SK-N-SH (cell line): ENCODE measurements around the gene PER2. TPM values are rescaled to one million over a fixed set of nuclear protein-coding genes. Genes with fewer than 3 reads are reported as not detected.

Source experiments
- CTCF ChIA-PET: fragments of 300-600, 350-600 bp; formaldehyde crosslinking; extraction: SDS; loops from one replicate; lab custom pipeline; 2021; lab: Yijun Ruan, JAX
- POLR2A ChIA-PET: fragments of 350-600 bp; sonication (Branson Sonifier 250); formaldehyde crosslinking; extraction: SDS; loops from one replicate; lab custom pipeline; 2020; ENCODE audit warnings: antibody characterized with exemption, inconsistent platforms; lab: Yijun Ruan, JAX
- DNase-seq: peaks from one replicate; pipeline ENCODE4 v3.0.0; 2012
- H2AFZ ChIP-seq: fragments of 200-600 bp; sonication (generic); 2 replicates; pipeline ENCODE4 v1.8.1; 2016; ENCODE audit warnings: antibody characterized with exemption, mild to moderate bottlenecking, low read depth
- H3F3A ChIP-seq: fragments of 200-600 bp; sonication (generic); replicated peaks from 2 replicates; pipeline ENCODE3; 2016; ENCODE audit warnings: antibody characterized with exemption, mild to moderate bottlenecking; ENCODE audit not compliant: insufficient read depth
- H3K27ac ChIP-seq, 2 experiments: fragments of 200-500 bp in 1 of 2; fragments of 200-600 bp in 1 of 2; sonication (Bioruptor generic) in 1 of 2; sonication (generic), shearing (Covaris generic) in 1 of 2; 2 replicates each; pipeline versions ENCODE4 v1.5.1 to v1.6.1; 2014 to 2016; ENCODE audit warnings: low read depth in 2 of 2, inconsistent platforms in 1 of 2, low read length in 1 of 2, mild to moderate bottlenecking in 1 of 2, mixed read lengths in 1 of 2
- H3K27me3 ChIP-seq: fragments of 200-600 bp; sonication (generic), shearing (Covaris generic); 2 replicates; pipeline ENCODE4 v1.6.1; 2016; ENCODE audit warnings: mixed run types; ENCODE audit not compliant: insufficient read depth
- H3K36me3 ChIP-seq, 2 experiments: fragments of 200-500 bp in 1 of 2; fragments of 200-600 bp in 1 of 2; sonication (Bioruptor generic) in 1 of 2; sonication (generic) in 1 of 2; replicated peaks in 1 of 2; 2 replicates each; pipeline versions ENCODE3 to v1.5.1; 2014 to 2016; ENCODE audit warnings: low read length in 1 of 2, mild to moderate bottlenecking in 1 of 2; ENCODE audit not compliant: insufficient read depth in 2 of 2, control insufficient read depth in 1 of 2
- H3K4me1 ChIP-seq, 2 experiments: fragments of 200-500 bp in 1 of 2; fragments of 200-600 bp in 1 of 2; sonication (Bioruptor generic) in 1 of 2; sonication (generic), shearing (Covaris generic) in 1 of 2; 2 replicates each; pipeline versions ENCODE4 v1.5.1 to v1.6.1; 2014 to 2016; ENCODE audit warnings: low read depth in 1 of 2, low read length in 1 of 2, mixed run types in 1 of 2; ENCODE audit not compliant: insufficient read depth in 2 of 2, control insufficient read depth in 1 of 2
- H3K4me2 ChIP-seq: fragments of 200-600 bp; sonication (generic), shearing (Covaris generic); 2 replicates; pipeline ENCODE4 v1.6.1; 2017; ENCODE audit warnings: mixed run types
- H3K4me3 ChIP-seq, 2 experiments: fragments of 200-500 bp in 1 of 2; fragments of 200-600 bp in 1 of 2; sonication (Bioruptor generic) in 1 of 2; sonication (generic), shearing (Covaris generic) in 1 of 2; 2 replicates each; pipeline versions ENCODE4 v1.5.1 to v1.8.1; 2014 to 2016; ENCODE audit warnings: low read depth in 2 of 2, inconsistent platforms in 1 of 2, low read length in 1 of 2, mild to moderate bottlenecking in 1 of 2, mixed read lengths in 1 of 2, moderate library complexity in 1 of 2
- H3K79me2 ChIP-seq: fragments of 200-600 bp; sonication (generic); 2 replicates; pipeline ENCODE4 v1.8.1; 2017; ENCODE audit warnings: mild to moderate bottlenecking; ENCODE audit not compliant: insufficient read depth
- H3K9ac ChIP-seq: fragments of 200-600 bp; sonication (generic); 2 replicates; pipeline ENCODE4 v1.6.1; 2017; ENCODE audit warnings: mixed run types
- H3K9me2 ChIP-seq: fragments of 200-600 bp; sonication (generic); 2 replicates; pipeline ENCODE4 v1.6.1; 2017; ENCODE audit warnings: mixed run types
- H3K9me3 ChIP-seq: fragments of 200-600 bp; sonication (generic); 2 replicates; pipeline ENCODE4 v1.6.1; 2017; ENCODE audit warnings: mixed run types, mild to moderate bottlenecking, moderate library complexity
- H4K20me1 ChIP-seq: fragments of 200-600 bp; sonication (generic); 2 replicates; pipeline ENCODE4 v1.6.1; 2017; ENCODE audit warnings: mild to moderate bottlenecking, mixed run types; ENCODE audit not compliant: insufficient read depth
- CHD2 ChIP-seq: fragments of 150-350 bp; IDR thresholded peaks from 2 replicates; pipeline ENCODE4 v1.6.1; 2018; ENCODE audit warnings: low read length; ENCODE audit not compliant: partially characterized antibody
- NRF1 ChIP-seq: IDR thresholded peaks from 2 replicates; pipeline ENCODE4 v1.6.1; 2012; ENCODE audit warnings: low read depth, mild to moderate bottlenecking, low read length
- RFX5 ChIP-seq: IDR thresholded peaks from 2 replicates; pipeline ENCODE4 v1.6.1; 2012; ENCODE audit warnings: mild to moderate bottlenecking, improper control_type of control experiment, low read length
- YY1 ChIP-seq: IDR thresholded peaks from 2 replicates; pipeline ENCODE4 v1.4.0; 2012; ENCODE audit warnings: low read depth, mild to moderate bottlenecking
- WGBS: methylation state at CpG from one replicate; pipeline ENCODE4 v1.1.6; 2017; ENCODE audit warnings: low lambda C conversion rate; 5-methylcytosine and 5-hydroxymethylcytosine counted together
- polyA plus RNA-seq, 3 experiments: library from polyadenylated mRNA; depleted of rRNA; stranded (reverse); fragments of >200 nt; gene quantifications; 2 replicates each; pipeline ENCODE4 v1.2.3, GENCODE V29; 2012
- TF ChIP-seq, protein P1 (sequence below): fragments of 150-350 bp; IDR thresholded peaks from 2 replicates; pipeline ENCODE4 v1.6.1; 2017; ENCODE audit warnings: antibody characterized with exemption, low read length, low read depth, borderline replicate concordance
- TF ChIP-seq, protein P2 (sequence below): IDR thresholded peaks from 2 replicates; pipeline ENCODE4 v1.4.0; 2012; ENCODE audit warnings: low read depth
- TF ChIP-seq, protein P3 (sequence below): IDR thresholded peaks from 2 replicates; pipeline ENCODE4 v1.6.1; 2012; ENCODE audit warnings: mild to moderate bottlenecking, low read depth, low read length, moderate library complexity
- TF ChIP-seq, protein P4 (sequence below): IDR thresholded peaks from 2 replicates; pipeline ENCODE4; 2012

PER2 gene
- polyA plus RNA-seq, 1 of the 3 experiments (the other 2 are of a cell fraction) = 0.82 TPM

DNA sequence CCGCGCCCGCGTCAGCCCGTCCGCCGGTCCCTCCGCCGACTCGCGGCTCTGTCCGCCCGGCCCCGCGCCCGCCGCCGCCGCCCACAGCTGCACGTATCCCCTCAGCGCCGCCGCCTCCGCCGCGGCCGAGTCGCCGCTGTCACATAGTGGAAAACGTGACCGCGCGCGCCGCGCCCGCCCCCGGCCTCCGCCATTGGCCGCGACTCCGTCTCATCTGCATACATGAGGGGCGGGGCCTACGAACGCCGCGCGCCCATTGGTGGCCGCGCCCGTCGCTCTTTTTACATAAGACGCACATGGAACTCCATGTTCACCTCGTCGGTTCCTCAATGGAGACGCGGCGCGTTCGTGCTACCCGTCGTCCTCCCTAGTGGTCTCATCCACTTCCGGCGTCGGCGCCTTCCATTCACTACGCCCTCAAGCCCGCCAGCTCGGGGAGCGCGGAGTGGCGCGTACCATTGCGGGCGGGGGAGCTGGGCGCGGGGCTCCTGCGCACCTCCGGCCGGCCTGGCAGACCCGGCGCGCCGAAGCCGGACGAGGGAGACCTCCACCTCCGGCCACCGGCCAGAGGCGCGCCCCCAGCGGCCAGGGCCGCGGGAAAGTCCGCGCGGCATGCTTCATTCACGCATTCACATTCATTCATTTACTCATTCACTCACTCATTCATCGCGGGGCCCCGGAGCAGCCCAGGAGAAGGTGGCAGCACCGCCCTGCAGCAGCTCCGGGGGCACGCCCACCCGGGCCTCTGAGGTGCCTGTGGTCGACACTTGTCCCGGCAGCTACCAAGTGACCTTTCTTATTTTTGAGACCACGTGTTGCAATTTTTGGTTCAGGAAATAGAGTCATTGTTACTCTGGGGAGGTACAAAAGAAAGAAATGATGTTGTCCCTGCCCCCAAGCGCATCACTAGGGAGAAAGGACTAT lies 502 bp upstream of the PER2 start (continued):
- TF ChIP-seq RFX5 (no peak), YY1 (peak; percentile 34; the same call in 1 of the 2 replicates), CHD2 (peak; percentile 69)
- TF ChIP-seq, protein P1, sequence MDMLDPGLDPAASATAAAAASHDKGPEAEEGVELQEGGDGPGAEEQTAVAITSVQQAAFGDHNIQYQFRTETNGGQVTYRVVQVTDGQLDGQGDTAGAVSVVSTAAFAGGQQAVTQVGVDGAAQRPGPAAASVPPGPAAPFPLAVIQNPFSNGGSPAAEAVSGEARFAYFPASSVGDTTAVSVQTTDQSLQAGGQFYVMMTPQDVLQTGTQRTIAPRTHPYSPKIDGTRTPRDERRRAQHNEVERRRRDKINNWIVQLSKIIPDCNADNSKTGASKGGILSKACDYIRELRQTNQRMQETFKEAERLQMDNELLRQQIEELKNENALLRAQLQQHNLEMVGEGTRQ = no peak
- TF ChIP-seq, protein P2, sequence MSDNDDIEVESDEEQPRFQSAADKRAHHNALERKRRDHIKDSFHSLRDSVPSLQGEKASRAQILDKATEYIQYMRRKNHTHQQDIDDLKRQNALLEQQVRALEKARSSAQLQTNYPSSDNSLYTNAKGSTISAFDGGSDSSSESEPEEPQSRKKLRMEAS = peak; percentile 99
- TF ChIP-seq, protein P3, sequence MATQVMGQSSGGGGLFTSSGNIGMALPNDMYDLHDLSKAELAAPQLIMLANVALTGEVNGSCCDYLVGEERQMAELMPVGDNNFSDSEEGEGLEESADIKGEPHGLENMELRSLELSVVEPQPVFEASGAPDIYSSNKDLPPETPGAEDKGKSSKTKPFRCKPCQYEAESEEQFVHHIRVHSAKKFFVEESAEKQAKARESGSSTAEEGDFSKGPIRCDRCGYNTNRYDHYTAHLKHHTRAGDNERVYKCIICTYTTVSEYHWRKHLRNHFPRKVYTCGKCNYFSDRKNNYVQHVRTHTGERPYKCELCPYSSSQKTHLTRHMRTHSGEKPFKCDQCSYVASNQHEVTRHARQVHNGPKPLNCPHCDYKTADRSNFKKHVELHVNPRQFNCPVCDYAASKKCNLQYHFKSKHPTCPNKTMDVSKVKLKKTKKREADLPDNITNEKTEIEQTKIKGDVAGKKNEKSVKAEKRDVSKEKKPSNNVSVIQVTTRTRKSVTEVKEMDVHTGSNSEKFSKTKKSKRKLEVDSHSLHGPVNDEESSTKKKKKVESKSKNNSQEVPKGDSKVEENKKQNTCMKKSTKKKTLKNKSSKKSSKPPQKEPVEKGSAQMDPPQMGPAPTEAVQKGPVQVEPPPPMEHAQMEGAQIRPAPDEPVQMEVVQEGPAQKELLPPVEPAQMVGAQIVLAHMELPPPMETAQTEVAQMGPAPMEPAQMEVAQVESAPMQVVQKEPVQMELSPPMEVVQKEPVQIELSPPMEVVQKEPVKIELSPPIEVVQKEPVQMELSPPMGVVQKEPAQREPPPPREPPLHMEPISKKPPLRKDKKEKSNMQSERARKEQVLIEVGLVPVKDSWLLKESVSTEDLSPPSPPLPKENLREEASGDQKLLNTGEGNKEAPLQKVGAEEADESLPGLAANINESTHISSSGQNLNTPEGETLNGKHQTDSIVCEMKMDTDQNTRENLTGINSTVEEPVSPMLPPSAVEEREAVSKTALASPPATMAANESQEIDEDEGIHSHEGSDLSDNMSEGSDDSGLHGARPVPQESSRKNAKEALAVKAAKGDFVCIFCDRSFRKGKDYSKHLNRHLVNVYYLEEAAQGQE = no peak

DNA sequence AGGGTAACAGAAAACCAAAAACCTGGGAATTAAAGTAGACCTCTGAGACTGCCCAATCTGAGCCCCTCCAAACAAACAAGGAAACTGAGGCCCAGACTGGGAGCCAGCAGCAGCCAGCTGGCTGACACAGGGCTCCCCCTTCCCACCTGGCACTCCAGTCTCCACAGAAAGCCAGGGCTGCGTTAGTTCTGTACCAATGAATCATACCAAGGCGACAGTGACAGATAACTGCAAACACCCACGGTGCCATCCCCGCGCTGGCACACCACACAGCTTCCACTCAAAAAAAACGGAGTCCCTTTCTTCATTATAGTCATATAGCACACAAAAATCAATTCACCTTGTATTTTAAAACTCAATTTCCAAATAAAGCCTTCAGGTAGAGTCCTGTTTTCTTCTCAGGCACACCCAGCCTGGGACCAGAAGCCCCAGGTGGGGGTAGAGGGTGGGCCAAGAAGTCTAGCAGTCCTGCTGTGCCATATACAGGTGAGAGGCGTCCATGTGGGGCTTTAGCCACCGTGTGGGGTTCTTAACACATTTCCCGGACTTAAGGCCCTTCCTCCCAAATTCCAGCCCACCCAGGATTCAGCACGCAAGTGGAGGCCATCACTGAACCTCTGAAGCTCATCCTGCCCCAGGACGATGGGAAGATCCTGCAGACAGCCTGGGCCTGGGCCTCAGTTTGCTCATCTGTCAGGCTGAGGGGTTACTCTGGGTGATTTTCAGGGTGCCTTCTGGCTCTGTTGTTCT lies 1.2 kb downstream of the PER2 start:
- peaks cover 20% of the 10 kb centered on the region; the same call in 1 of the 2 replicates for H3K79me2 ChIP-seq
- TF ChIP-seq NRF1 = no peak
- TF ChIP-seq, protein P4, sequence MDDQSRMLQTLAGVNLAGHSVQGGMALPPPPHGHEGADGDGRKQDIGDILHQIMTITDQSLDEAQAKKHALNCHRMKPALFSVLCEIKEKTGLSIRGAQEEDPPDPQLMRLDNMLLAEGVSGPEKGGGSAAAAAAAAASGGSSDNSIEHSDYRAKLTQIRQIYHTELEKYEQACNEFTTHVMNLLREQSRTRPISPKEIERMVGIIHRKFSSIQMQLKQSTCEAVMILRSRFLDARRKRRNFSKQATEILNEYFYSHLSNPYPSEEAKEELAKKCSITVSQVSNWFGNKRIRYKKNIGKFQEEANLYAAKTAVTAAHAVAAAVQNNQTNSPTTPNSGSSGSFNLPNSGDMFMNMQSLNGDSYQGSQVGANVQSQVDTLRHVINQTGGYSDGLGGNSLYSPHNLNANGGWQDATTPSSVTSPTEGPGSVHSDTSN = peak; percentile 37; the same call in 1 of the 2 replicates
- peak overlapping the region in 1 of 2 experiments; percentile 75; a peak in 1 of 4 replicates for H3K4me3 ChIP-seq
- H3F3A ChIP-seq = no peaks in the 10 kb centered on the region
- ChIA-PET CTCF (interaction anchor here (1.0 to 5.7 kb wide), 5 partner anchors 8 to 31 kb away, joined by 3 to 28 read pairs (median 12); no protein-coding TSS in a partner anchor), POLR2A (no interaction called here)
- H3K36me3 ChIP-seq = no peaks in the 10 kb centered on the region
- peaks cover 15% of the 10 kb centered on the region; the same call in 1 of the 2 replicates for H4K20me1 ChIP-seq
- H3K4me2 ChIP-seq = peak overlapping the region; percentile 95
- H3K9me2 ChIP-seq = no peaks in the 10 kb centered on the region
- H3K9ac ChIP-seq = peak overlapping the region; percentile 89; the same call in 1 of the 2 replicates
- no peak for DNase-seq
- H3K4me1 ChIP-seq = peaks cover 8 to 15% of the 10 kb centered on the region in 2 experiments; a peak in 3 of 4 replicates
- no peak overlapping the region for H2AFZ ChIP-seq
- no peaks in the 10 kb centered on the region for H3K27me3 ChIP-seq
- peak overlapping the region in 1 of 2 experiments; percentile 67; a peak in 1 of 4 replicates for H3K27ac ChIP-seq
- H3K9me3 ChIP-seq = no peaks in the 10 kb centered on the region
- WGBS = 80% methylated on average over 7 of the region's 11 CpGs
